Left renal cortex interstitium (tissue), 4 donors: ENCODE results near the gene KCNQ5. TPM values are rescaled to one million over a fixed set of nuclear protein-coding genes. Genes with fewer than 3 reads are reported as not detected.
A peak's percentile ranks its signal among the peaks of the same experiment; 100 is the strongest.
"Not testable (repeated sequence)": the region's sequence is repeated elsewhere in the genome, so short reads cannot be mapped to it uniquely, and the experiment has no call there.

Experiments
- DNase-seq, 4 donors: peaks; one replicate each; pipeline ENCODE4 v3.0.0-alpha.2; 2013; ENCODE audit warnings: low read depth in 4 of 4, low spot score in 2 of 4, missing footprints in 1 of 4
- polyA plus RNA-seq, 4 donors: library from polyadenylated mRNA; unstranded; fragments of 120-200 nt; gene quantifications; one replicate each; pipeline ENCODE4 v1.2.1, GENCODE V29; 2013; ENCODE audit not compliant: insufficient read length in 4 of 4

Gene KCNQ5
- polyA plus RNA-seq, result under 1 TPM; 0.14 to 0.59 (median 0.25) TPM

GRCh38 chr6:72621291-72622093 is at the start of gene KCNQ5:
TSS of gene KCNQ5 (plus strand) at chr6:72622064.
- no peak for DNase-seq

- DNase-seq, result no peak
These were observed 42.0 kb upstream of the KCNQ5 start for GRCh38 chr6:72579865-72580264.

- no peak for DNase-seq
These were observed 41.5 kb upstream of the KCNQ5 start for GRCh38 chr6:72580281-72580940.

- DNase-seq, result not testable (repeated sequence)
These were observed 40.9 kb upstream of the KCNQ5 start for GRCh38 chr6:72580950-72581349.

- DNase-seq, result no peak
These were observed 33.7 kb upstream of the KCNQ5 start for GRCh38 chr6:72588155-72588554.

GRCh38 chr6:72589096-72589495 is 32.8 kb upstream of the KCNQ5 start:
- peak in 2 of 4 donors; percentile 10 for DNase-seq

- no peak for DNase-seq
These were observed 26.1 kb upstream of the KCNQ5 start for GRCh38 chr6:72595812-72596211.

GRCh38 chr6:72616406-72617015 is 5.4 kb upstream of the KCNQ5 start:
- no peak for DNase-seq

GRCh38 chr6:72617721-72618120 is 4.1 kb upstream of the KCNQ5 start:
- no peak for DNase-seq

GRCh38 chr6:72619883-72620696 is 1.8 kb upstream of the KCNQ5 start:
- DNase-seq, result no peak

GRCh38 chr6:72620871-72621290 is 983 bp upstream of the KCNQ5 start:
- no peak for DNase-seq

GRCh38 chr6:72622094-72622940 is 453 bp downstream of the KCNQ5 start:
- no peak for DNase-seq

- DNase-seq, result no peak
These were observed 1.9 kb downstream of the KCNQ5 start for GRCh38 chr6:72623808-72624207.

- no peak for DNase-seq
These were observed 2.8 kb downstream of the KCNQ5 start for GRCh38 chr6:72624557-72625160.

GRCh38 chr6:72626126-72626525 is 4.3 kb downstream of the KCNQ5 start:
- no peak for DNase-seq

- no peak for DNase-seq
These were observed 5.7 kb downstream of the KCNQ5 start for GRCh38 chr6:72627539-72627938.

- no peak for DNase-seq
These were observed 9.6 kb downstream of the KCNQ5 start for GRCh38 chr6:72631480-72631879.

GRCh38 chr6:72635636-72636035 is 13.8 kb downstream of the KCNQ5 start:
- DNase-seq, result no peak

GRCh38 chr6:72636215-72636614 is 14.4 kb downstream of the KCNQ5 start:
- DNase-seq, result no peak
